NCI-H2107 treated with DMSO at 0.1 percent for 48 hours (cell line): ENCODE results near the gene TAF1.
"Not testable (repeated sequence)": the region's sequence is repeated elsewhere in the genome, so short reads cannot be mapped to it uniquely, and the experiment has no call there.

ENCODE experiments used
- DNase-seq: peaks from one replicate; lab custom pipeline; 2025; ENCODE audit not compliant: unreplicated experiment; lab: John Stamatoyannopoulos, UW

The TAF1 gene

GRCh38 chrX:71504346-71504745, 138.2 kb downstream of the TAF1 start:
- no peak for DNase-seq

GRCh38 chrX:71509289-71509688, 143.1 kb downstream of the TAF1 start:
- no peak for DNase-seq

GRCh38 chrX:71510161-71510560, 144.0 kb downstream of the TAF1 start:
- DNase-seq: no peak

- DNase-seq: not testable (repeated sequence)
Measured at GRCh38 chrX:71513731-71514130, 147.6 kb downstream of the TAF1 start.

- no peak for DNase-seq
Measured at GRCh38 chrX:71514367-71515037, 148.3 kb downstream of the TAF1 start.

GRCh38 chrX:71515038-71515396, 148.9 kb downstream of the TAF1 start:
- no peak for DNase-seq
